ENCODE measurements around the gene HPS4. TPM values are rescaled to one million over a fixed set of nuclear protein-coding genes. Genes with fewer than 3 reads are reported as not detected.

The HPS4 gene
- total RNA-seq, 1 donor from 2014 or later = 28.4 TPM

DNA sequence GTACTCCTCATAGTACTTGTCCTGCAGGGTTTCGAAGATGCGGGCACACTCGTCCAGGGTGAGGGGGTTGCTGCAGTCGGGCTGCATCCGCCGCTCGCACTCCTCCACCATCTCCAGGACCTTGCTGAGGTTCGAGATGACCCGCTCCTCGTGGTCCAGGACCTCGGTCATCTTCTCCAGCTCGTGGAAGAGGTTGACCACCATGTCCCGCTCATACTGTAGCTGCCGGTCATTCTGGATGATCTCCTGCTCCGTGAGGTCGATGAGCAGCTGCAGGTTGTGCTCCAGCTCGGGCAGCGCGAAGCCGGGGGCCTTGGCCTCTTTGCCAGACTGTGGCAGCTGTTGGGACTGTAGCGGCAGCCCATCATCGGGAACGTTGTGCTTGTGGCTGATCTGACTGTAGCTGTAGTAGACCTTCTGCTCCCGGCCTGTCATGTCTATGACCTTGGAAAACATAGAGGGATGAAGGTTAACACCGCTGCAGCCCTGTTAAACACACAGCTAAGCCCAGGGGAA lies 15.7 kb upstream of the HPS4 start:
- DNase-seq (ENCODE audit: extremely low read depth, low read depth, low spot score) = no peak

DNA sequence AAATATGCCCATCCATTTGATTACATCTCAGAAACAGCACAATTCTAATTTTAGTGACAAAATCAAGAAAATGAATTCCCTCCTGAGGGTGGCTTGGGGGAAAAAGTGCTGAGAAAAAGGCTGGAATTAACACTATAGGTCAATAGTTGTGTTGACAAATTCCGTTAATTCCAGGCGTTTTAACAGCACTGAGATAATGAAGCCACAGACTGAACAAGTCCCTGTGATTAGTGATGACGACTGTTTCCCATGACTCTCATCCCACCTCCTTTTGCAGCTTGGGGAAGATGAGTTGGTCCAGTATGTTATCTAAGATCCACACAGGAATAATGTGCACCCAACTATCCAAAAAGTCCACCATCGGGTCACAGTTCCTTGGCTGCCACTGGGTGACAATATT lies 12.9 kb upstream of the HPS4 start:
- no peak for DNase-seq (ENCODE audit: extremely low read depth, low read depth, low spot score)

DNA sequence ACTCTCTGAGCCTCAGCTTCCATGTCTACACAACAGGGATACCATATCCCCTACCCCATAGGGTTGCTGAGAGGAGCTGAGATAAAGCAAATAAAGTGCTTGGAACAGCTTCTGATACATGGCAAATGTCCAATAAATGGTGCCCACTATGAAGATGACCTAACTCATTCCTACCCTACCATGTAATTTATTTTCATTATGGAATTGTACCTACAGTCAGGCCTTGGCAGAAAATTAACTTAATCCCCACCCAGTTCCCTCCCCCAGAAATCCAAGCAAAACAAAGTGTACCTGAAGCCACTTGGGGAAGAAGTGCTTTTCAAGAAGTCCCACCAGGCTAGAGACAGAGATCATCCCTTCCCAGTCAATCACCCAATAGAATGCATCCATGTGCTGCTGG lies 10.9 kb upstream of the HPS4 start:
- DNase-seq (ENCODE audit: extremely low read depth, low read depth, low spot score) = no peak

DNA sequence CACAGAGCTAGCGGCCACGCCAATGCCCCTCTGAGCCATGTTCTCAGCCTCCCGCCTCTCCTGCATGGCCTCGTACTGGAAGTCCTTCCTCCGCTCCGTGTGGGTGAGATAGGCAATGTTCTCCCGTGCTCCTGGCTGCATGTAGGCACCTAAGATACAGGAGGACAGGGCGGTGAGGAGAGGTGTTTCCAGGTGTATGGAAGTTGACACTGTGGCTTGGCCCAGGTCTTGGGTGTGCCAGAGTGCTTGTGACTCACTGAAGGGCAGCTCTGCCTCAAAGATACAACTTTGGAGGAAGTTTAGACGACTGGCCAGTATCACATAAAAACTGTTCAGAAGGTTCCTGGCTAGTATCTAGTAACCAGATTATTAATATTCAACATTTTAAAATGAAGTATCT lies 8.6 kb upstream of the HPS4 start:
- no peak for DNase-seq (ENCODE audit: extremely low read depth, low read depth, low spot score)

DNA sequence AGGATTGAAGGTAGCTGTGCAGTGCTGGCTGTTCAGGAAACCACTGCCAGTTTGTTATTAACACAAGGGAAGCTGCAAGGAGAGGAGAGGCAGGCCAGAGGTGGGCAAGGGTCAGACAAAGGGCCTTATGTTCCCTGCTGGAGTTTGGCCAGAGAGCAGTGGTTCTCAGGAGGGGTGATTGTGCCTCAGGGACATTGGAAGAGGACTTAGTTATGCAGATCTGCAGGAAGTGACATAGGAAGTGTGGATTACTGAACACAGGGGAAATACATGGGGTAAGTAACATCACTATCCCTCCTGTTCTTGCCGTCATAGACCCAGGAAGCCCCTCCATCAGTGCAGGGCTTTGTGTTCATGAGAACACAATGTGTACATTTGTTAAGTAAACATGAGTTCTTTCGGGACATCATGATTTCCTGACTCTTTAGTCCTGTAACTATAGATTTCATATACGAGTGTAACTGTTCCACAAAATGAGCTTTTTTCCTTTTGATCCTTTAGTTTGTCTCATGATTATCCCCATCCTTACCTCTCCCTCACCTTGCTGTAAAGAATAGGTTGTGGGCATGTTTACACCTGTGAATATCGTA lies 6.0 kb upstream of the HPS4 start:
- DNase-seq (ENCODE audit: extremely low read depth, low read depth, low spot score) = no peak

DNA sequence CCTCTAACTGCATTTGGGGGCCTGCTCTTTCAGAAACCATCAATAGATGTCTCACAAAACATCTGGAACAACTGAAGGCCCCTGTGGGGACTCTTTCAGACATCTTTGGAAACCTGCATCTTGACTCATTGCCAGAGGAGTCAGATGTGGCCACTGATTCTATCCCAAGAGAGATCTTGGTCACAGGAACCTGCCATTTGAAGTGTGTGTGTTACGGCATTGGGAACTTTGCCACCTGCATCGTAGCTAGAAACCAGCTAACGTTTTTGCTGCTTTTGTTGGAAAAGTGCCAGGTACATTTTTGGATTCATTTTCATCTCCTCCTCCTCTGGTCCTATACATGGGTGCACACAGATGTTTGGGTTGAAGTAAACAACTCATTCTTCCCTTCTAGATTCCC lies 4.4 kb upstream of the HPS4 start:
- DNase-seq (ENCODE audit: extremely low read depth, low read depth, low spot score) = no peak

DNA sequence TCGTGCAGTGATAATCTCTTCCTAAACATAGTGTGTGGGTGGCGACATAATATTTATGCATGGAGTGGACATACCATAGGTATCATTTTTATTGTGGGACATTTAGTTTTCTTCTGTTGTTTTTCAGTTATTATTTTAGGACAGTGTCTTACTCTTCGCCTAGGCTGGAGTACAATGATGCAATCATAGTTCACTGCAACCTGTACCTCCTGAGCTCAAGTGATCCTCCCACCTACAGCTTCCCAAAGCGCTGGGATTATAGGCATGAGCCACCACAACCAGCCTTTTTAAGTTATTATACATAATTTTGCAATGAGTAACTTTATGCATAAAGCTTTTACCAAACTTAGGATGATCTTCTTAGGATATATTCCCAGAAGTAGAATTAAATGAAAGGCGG lies 2.8 kb upstream of the HPS4 start:
- DNase-seq (ENCODE audit: extremely low read depth, low read depth, low spot score) = no peak

DNA sequence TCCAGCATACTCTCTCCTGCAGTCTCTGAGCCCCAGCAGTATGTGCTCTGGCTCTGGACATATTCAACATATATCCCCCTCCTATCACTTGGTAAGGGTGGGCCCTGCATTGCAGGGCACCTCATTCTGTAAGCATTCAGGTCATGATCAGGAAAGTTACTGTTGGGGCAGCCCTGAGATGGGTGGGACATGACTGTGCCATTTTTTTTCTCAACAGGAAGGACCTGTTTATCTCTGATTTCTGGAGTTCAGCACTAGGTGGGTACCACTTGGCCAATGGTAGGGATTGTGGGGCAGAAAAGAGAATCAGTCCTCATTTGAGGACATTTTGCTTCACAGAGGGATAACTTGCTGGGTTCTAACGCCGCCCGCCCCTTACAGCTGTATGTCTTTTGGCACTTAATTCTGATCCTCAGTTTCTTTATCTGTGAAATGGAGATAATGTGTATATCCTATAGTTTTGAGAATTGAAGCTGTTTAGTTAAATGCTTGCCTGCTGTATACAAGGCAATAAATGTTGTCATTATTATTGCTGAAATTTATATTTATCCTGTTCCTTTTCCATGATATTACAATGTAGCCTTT lies 2.3 kb upstream of the HPS4 start:
- no peak for DNase-seq (ENCODE audit: extremely low read depth, low read depth, low spot score)

DNA sequence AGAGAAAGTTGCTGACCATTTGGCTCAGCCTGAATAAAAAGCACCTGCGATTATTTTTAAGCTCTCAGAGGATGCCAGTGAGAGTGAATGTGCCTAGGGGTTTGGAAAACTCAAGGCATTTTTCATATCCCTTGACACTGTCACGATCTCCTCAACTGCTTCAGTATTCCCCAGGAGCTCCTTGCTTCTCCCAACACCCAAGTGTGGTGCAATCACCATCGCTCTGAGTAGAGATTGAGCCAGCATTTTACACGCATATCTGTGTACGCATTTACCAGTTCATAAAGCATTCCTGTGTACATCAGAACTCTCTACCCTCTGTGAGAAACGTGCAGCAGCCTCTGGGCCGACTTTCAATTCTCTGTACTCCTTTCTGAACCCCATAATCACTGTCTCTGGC lies 1.4 kb upstream of the HPS4 start:
- no peak for DNase-seq (ENCODE audit: extremely low read depth, low read depth, low spot score)

DNA sequence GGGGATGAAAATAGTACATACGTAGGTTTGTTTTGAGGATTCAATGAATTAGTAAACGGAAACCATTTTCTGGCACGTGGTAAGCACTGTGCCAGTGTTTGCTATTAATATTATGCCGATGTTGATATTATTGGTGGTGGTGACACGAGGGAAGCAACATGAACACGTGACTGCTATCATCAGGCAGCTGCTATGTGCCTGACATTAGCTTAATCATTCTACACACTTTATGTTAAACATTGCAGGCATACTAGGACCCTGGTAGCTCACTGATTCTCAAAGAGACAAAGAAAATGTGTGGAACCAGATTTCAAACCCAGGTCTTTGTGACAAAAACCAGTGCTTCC lies 750 bp upstream of the HPS4 start:
- no peak for DNase-seq (ENCODE audit: extremely low read depth, low read depth, low spot score)

DNA sequence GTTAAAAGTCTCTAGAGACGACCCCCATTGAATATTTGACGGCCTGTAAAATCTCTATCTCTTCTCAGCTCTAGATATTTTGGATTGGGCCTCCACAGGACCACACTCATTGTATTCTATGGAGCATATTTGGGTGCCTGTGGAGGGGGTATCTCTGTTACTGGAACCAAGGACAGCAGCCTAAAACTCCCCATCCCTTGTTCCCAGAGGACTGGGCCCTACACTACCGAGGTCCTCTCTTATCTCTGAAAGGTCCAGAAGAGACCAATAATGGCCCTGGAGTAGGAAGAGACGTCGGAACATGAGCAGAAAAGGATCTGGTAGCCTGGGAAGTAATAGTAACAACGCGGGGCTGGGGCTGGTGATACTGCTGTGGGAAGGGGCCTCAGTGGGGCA lies 542 bp downstream of the HPS4 start:
- no peak for DNase-seq (ENCODE audit: extremely low read depth, low read depth, low spot score)

DNA sequence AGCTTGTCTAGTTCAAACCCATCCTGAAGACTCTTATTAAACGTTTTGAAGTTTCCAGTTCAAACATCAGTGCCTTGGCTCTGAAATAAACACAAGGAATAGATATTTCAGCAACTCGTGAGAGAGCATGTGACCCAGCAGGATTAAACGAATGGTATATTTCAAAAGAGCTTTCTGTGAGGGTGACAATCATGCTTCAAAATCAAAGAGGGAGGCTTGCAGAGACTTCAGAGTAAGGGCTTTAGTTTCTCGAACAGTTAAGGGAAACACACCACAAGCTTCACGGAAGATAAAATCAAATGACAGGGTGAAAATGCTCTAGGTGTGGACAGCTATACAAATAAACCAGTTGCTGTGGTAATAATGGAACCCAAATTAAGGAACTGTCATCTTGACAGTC lies 1.4 kb downstream of the HPS4 start:
- no peak for DNase-seq (ENCODE audit: extremely low read depth, low read depth, low spot score)

DNA sequence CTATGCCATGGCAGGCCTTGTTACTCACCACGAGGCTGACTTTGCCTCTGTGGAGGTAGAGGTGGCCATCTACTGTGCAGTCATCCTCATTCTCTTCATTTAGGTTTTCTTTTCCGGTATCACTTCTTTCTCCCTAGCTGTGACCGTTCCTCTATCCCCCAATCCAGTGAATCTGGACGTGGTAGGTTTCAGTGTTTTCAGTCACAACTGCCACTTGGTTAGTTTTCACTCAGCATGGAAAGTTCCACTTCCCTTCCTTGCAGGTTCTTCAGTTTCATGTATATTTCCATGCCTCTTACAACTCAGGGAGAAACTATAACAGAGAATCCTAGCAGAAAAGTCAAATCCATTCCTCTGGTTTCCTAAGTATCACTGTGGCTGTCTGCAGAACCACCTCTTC lies 1.9 kb downstream of the HPS4 start:
- no peak for DNase-seq (ENCODE audit: extremely low read depth, low read depth, low spot score)

DNA sequence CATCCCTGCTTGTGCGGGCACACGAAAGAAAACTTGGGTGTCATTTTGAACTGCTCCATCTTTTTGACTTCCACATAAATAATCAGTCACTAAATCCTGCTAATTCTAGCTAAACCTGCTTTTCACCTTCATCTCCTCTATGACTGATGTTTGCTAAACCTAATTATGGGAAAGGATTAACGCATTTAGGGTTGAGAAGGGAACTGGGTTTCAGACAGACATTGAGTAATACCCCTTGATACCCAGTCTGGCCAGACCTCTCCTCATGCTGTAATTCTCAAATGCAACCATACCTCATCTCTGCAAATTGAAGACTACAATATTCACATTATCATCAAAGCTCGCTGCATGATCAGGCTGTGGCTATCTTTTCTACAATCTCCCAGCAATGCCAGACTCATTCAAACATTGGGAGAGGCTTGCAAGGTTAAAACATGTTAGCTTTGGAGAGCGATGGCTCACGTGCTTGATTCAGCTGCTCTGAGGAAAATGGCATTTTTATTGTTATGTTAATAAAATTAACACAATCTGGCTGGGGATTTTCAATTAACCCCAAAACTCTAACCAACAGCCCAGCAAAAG lies 2.4 kb downstream of the HPS4 start:
- DNase-seq (ENCODE audit: extremely low read depth, low read depth, low spot score) = no peak

DNA sequence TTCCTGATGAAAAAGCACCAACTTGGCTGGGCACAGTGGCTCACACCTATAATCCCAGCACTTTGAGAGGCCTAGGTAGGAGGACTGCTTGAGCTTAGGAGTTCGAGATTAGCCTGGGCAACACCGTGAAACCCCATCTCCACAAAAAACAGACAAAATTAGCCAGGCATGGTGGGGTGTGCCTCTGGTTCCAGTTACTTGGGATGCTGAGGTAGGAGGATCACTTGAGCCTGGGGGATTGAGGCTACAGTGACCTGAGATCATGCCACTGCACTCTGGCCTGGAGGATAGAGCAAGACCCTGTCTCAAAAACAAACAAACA lies 3.0 kb downstream of the HPS4 start:
- DNase-seq (ENCODE audit: extremely low read depth, low read depth, low spot score) = no peak

DNA sequence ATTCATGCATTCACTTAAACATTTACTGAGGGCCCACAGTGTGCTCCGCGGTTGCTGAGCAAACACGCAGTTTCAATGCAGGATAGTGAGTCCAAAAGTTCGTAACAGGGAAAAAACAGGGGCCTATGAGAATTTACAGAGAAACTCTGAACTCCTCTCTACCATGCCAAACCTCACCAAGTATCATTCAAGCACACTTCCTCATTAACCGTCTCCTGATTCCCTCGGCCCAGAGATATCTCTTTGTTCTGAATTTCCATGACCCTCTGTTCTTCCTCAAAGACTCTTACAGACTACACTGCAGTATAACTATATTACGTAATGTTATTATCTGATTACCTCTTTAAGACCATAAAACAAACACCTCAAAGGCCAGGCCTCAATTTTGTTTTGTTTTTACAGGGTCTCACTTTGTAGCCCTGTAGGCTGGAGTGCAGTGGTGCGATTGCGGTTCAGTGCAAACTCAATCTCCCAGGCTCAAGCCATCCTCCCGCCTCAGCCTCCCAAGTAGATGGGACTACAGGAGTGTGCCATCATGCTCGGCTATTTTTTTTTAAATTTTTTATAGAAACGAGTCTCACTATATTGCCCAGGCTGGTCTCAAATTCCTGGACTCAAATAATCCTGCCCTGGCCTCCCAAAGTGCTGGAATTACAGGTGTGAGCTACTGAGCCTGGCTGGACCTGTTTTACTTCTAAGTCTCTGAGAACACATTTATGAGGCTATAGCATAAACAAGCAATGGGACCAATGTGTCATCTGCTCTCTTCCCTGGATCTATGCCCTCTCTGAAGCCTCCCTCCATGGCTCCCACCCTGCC lies 3.6 kb downstream of the HPS4 start:
- DNase-seq (ENCODE audit: extremely low read depth, low read depth, low spot score) = no peak

DNA sequence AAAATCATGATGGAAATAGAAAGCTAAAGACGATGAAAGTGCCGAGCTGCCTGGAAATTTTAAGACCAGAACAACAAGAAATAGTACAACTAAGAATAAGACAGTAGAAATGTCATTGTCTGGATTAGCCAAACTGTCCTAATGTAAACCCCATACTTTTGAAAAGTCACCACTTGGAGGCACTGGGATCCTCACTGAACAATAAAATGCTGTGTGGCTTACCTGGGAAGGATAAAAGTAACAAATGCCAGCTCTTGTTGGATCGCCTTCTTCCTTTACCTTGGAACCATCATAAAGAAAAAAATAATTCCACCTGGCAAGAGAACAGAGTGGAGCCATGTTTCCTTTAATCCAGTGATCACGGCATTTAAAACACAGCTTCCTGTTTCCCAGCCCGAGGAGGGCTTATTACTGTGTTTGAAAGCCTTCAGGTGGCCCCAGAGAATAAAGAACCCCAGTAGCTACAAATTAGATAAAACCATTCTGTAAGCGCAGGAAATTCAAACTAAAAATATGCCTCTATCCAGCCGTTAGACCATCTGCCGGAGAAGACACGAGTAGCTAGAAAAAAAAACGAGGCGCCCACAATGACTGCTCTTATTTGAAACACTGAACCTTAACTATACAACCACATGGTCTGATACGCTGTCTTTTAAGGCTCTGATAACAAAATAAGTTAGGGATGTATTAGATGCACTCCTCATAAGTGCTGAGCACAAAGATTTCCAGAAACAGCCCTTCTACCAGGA lies 4.4 kb downstream of the HPS4 start:
- no peak for DNase-seq (ENCODE audit: extremely low read depth, low read depth, low spot score)

DNA sequence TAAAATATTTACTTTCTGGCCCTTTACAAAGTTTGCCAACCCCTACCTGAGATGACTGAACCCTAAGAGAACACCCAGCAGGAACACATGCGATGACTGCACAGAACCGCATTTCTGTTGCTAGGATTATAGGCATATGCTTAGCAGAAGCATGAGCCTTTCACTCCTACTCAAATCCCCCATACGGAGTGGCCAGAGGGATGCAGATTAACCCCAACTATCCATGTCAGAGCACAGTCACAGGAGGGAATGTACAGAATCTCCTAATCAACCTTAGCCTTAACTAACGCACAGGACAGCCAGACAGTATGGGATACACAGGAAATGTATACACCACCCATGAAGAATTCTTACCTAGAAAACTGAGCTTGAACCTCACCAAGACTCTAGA lies 6.2 kb downstream of the HPS4 start:
- no peak for DNase-seq (ENCODE audit: extremely low read depth, low read depth, low spot score)

DNA sequence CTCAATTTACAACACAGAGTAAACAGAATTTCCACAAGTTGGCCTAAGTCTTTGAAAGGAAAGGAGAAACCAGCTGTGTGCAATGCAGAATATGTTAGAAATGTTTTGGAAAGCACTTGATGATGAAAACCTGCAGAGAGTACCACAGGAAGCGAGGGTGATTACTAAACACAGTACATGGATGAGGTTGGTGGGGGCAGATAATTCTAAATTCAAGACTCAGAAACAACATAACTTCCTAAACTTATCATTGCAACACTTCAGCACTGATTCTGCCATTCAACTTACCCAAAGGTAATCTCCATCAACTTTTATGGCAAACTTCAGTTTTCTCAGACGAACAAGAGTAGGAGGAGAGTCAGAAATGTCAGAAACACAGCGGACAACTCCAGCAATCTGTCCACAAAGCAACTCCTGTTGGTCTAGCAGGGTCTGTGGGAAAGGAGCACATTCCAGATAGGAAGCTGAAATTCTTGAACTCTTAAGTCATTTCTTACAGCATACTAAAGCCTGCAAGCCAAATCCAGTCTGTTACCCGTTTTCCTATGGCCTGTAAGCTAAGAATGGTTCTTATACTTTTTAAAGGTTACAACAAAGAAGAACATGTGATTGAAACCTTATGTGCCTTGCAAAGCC lies 6.8 kb downstream of the HPS4 start:
- no peak for DNase-seq (ENCODE audit: extremely low read depth, low read depth, low spot score)

DNA sequence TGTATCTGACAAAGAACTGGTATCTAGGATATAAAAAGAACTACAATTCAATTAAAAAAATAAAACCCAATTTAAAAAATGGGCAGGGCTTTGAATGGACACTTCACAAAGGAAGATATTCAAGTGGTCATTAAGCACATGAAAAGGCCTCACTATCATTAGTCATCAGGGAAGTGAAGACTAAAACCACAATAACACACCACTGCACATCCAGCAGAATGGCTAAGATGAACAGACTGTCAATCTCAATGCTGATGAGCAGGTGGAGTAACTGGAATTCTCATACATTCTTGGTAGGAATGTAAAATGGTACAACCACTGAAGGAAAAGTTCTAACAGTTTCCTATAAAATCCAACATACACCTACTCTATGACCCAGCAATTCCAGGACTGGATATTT lies 8.9 kb downstream of the HPS4 start:
- DNase-seq (ENCODE audit: extremely low read depth, low read depth, low spot score) = no peak

DNA sequence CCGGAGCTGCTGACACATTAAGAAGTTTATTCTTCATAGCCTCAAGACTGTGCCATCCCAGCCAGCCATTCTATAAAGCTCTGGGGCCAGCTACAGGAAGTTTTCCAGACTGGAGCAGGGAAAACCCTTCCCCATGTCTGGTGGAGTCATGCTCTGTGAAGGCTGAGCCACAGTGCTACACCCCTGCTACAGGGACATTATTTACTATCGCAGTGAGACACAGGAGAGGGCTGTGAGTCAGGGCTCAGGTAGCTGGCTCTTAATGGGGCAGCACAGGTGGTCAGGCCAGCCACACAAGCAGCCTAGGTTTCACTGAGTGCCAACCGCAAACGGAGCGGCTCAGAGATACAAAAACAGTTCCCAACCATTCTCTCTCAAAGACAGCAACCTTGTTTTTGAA lies 12.1 kb downstream of the HPS4 start:
- DNase-seq (ENCODE audit: extremely low read depth, low read depth, low spot score) = no peak

Measured in glomerular endothelial cell (primary cell).